Loucy (cell line): ENCODE results near the gene GULP1.
"Not testable (repeated sequence)": the region's sequence is repeated elsewhere in the genome, so short reads cannot be mapped to it uniquely, and the experiment has no call there.

ENCODE experiments used
- H2AFZ ChIP-seq: fragments of 200-600 bp; sonication (generic); 2 replicates; pipeline ENCODE4 v1.6.0; 2016; ENCODE audit warnings: antibody characterized with exemption, mild to moderate bottlenecking, low read length, moderate library complexity
- H3F3A ChIP-seq: fragments of 200-600 bp; 2 replicates; pipeline ENCODE4 v1.6.0; 2016; ENCODE audit warnings: antibody characterized with exemption, low read depth, mild to moderate bottlenecking
- H3K27me3 ChIP-seq: fragments of 200-600 bp; sonication (generic); 2 replicates; pipeline ENCODE4 v1.6.1; 2014; ENCODE audit warnings: low read length, mild to moderate bottlenecking; ENCODE audit not compliant: insufficient read depth, poor library complexity, severe bottlenecking
- H3K36me3 ChIP-seq: fragments of 200-600 bp; sonication (generic); 2 replicates; pipeline ENCODE4 v1.6.1; 2016; ENCODE audit warnings: low read length; ENCODE audit not compliant: insufficient read depth
- H3K4me1 ChIP-seq: fragments of 200-600 bp; sonication (generic); 2 replicates; pipeline ENCODE4 v1.5.1; 2014; ENCODE audit warnings: low read length, mild to moderate bottlenecking; ENCODE audit not compliant: insufficient read depth, poor library complexity, severe bottlenecking
- H3K4me2 ChIP-seq: fragments of 200-600 bp; sonication (generic); 2 replicates; pipeline ENCODE4 v1.6.0; 2014; ENCODE audit warnings: antibody characterized with exemption, low read length, low read depth, mild to moderate bottlenecking; ENCODE audit not compliant: poor library complexity, severe bottlenecking
- H3K4me3 ChIP-seq: fragments of 200-600 bp; sonication (generic); 2 replicates; pipeline ENCODE4 v1.5.1; 2014; ENCODE audit warnings: low read length, mild to moderate bottlenecking, mixed read lengths; ENCODE audit not compliant: poor library complexity, severe bottlenecking
- H3K79me2 ChIP-seq: fragments of 200-600 bp; sonication (generic); 2 replicates; pipeline ENCODE4 v1.6.1; 2014; ENCODE audit warnings: low read length; ENCODE audit not compliant: insufficient read depth
- H3K9ac ChIP-seq: fragments of 200-600 bp; sonication (generic); 2 replicates; pipeline ENCODE4 v1.6.0; 2014; ENCODE audit warnings: mild to moderate bottlenecking, low read depth, low read length, moderate library complexity; ENCODE audit not compliant: poor library complexity, severe bottlenecking
- H3K9me2 ChIP-seq: fragments of 200-600 bp; sonication (generic); replicated peaks from 2 replicates; pipeline ENCODE4 v1.6.1; 2016; ENCODE audit warnings: low read depth, low read length, mixed read lengths
- H3K9me3 ChIP-seq: fragments of 200-600 bp; sonication (generic); 2 replicates; pipeline ENCODE4 v1.6.1; 2014; ENCODE audit warnings: mild to moderate bottlenecking, antibody characterized with exemption, low read length, low read depth; ENCODE audit not compliant: insufficient read depth
- H4K20me1 ChIP-seq: fragments of 200-600 bp; sonication (generic); 2 replicates; pipeline ENCODE4 v1.6.0; 2014; ENCODE audit warnings: antibody characterized with exemption, low read length, mild to moderate bottlenecking; ENCODE audit not compliant: insufficient read depth, poor library complexity, severe bottlenecking
- EZH2phosphoT487 ChIP-seq: fragments of 200-600 bp; IDR thresholded peaks from 2 replicates; pipeline ENCODE4 v1.6.1; 2018; ENCODE audit warnings: antibody characterized with exemption, mild to moderate bottlenecking, moderate library complexity, borderline replicate concordance
- TF ChIP-seq, protein P1 (sequence below): fragments of 200-600 bp; sonication (generic); conservative IDR thresholded peaks from 2 replicates; pipeline ENCODE4 v1.5.1; 2014; ENCODE audit warnings: mild to moderate bottlenecking, antibody characterized with exemption, low read length

Gene GULP1

DNA sequence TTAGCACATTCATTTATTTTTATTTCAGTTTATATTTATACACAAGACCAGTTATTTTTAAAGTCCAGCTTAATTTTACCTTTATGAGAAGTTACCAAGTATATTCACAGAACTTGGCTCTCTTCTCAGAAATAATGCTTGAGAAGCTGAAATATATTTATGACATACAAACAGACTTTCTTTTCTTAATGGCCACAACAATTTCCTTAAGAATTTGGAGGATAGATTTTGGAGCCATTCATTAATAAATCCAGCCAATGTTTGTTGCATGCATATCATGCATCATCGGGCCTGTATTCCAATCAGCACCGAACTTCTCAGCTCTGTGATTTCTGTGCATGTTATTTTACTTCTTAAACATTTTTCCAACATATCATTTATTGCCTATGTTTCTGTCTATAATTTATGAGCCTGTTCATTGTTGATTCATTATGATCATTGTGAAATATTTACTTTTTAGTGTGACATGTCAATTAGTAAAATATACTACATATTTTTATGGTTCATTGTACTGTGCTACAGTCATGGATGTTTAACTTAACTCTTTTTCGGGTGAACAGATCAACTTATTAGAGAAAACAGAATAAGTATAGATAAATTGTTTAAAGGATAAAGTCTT, 3.5 kb downstream of the GULP1 start:
- Histone ChIP-seq H2AFZ (no peak overlapping the region), H3K36me3 (no peaks in the 10 kb centered on the region), H3F3A (no peaks in the 10 kb centered on the region), H3K9me3 (no peaks in the 10 kb centered on the region), H3K9ac (no peak overlapping the region), H3K27me3 (no peaks in the 10 kb centered on the region), H3K4me3 (no peak overlapping the region), H4K20me1 (no peaks in the 10 kb centered on the region), H3K9me2 (no peaks in the 10 kb centered on the region), H3K4me2 (no peak overlapping the region), H3K79me2 (no peaks in the 10 kb centered on the region), H3K4me1 (no peaks in the 10 kb centered on the region)
- TF ChIP-seq, protein P1, sequence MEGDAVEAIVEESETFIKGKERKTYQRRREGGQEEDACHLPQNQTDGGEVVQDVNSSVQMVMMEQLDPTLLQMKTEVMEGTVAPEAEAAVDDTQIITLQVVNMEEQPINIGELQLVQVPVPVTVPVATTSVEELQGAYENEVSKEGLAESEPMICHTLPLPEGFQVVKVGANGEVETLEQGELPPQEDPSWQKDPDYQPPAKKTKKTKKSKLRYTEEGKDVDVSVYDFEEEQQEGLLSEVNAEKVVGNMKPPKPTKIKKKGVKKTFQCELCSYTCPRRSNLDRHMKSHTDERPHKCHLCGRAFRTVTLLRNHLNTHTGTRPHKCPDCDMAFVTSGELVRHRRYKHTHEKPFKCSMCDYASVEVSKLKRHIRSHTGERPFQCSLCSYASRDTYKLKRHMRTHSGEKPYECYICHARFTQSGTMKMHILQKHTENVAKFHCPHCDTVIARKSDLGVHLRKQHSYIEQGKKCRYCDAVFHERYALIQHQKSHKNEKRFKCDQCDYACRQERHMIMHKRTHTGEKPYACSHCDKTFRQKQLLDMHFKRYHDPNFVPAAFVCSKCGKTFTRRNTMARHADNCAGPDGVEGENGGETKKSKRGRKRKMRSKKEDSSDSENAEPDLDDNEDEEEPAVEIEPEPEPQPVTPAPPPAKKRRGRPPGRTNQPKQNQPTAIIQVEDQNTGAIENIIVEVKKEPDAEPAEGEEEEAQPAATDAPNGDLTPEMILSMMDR = no peak
- TF ChIP-seq EZH2phosphoT487 = no peak

DNA sequence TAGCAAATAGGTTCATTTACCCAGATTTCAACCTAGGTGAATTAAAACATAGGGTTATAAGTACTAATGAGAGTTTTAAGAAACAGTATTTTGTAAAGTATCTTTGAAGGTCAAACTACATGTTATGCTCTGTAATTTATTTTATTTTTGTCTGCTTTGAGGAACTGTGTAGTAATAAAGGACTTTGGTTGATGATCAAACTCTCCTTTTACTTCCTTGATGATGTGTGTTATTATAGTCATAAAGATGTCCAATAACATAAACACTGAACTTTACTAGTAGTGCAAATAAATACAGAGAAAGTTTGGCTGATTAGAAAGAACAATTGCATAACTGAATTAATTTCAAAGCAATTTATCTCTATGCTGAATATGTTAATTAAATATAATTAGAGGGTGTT, 6.3 kb downstream of the GULP1 start:
- no peak overlapping the region for H3K9ac ChIP-seq
- no peaks in the 10 kb centered on the region for H3K4me1 ChIP-seq
- no peaks in the 10 kb centered on the region for H3F3A ChIP-seq
- no peak for TF ChIP-seq EZH2phosphoT487
- TF ChIP-seq, protein P1 = no peak
- H3K4me3 ChIP-seq = no peak overlapping the region
- H3K4me2 ChIP-seq = no peak overlapping the region
- H2AFZ ChIP-seq = no peak overlapping the region
- no peaks in the 10 kb centered on the region for H3K9me2 ChIP-seq
- no peaks in the 10 kb centered on the region for H3K9me3 ChIP-seq
- H3K36me3 ChIP-seq = no peaks in the 10 kb centered on the region
- no peaks in the 10 kb centered on the region for H4K20me1 ChIP-seq
- H3K79me2 ChIP-seq = no peaks in the 10 kb centered on the region
- H3K27me3 ChIP-seq = no peaks in the 10 kb centered on the region

DNA sequence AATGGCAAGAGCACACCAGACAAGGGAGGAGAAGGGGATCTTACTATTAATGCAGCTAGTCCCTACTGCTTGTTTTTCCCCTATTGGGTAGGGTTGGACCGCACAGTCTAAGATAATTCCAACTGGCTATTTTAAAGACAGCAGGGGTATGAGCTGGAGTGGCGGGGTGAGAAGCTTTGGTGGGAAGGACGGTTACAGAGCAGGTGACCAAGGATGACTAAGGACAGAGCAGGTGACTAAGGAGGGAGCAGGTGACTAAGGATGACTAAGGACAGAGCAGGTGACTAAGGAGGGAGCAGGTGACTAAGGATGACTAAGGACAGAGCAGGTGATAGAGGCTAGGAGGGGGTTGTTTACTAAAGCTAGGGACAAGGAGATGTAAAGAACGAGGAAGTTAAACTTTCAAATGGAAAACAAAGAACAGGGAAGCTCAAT, 7.3 kb downstream of the GULP1 start:
- H3K9me3 ChIP-seq, H2AFZ ChIP-seq, H4K20me1 ChIP-seq, H3K36me3 ChIP-seq, H3K79me2 ChIP-seq, H3K27me3 ChIP-seq, H3K9me2 ChIP-seq, H3K9ac ChIP-seq, H3K4me3 ChIP-seq, H3F3A ChIP-seq, H3K4me2 ChIP-seq, H3K4me1 ChIP-seq: not testable (repeated sequence)

DNA sequence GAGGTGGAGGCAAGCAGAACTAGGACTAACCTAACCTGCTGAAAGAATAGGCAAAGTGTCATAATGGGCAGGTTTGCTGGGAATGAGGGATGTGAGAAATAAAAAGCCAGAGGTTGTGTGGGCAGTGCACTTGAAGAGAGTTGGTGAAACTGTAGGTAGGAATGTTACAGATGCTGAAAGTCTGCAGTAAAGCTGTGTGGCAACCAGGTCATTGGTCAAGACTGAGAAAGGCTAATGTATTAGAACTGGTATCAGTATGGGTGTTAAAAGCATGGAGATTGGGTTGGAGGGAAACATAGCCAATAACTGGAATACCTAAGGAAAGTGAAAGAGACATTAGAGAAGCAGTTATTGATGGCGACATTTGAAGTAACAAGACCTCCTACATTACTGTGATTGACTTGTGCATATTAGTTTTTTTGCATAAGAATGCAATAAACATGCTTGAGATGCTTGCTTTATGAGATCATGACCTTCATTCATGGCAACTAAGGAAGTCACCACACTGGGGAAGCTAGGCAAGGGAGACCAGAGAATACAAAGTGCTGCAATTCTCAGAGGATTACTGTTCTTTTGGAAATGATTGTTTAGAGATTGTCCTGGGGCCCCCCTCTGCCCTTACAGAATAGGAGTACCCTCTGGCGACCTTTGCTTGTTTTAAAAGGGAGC, 11.8 kb downstream of the GULP1 start:
- no peaks in the 10 kb centered on the region for H4K20me1 ChIP-seq
- H3K9ac ChIP-seq = no peak overlapping the region
- no peaks in the 10 kb centered on the region for H3K9me3 ChIP-seq
- TF ChIP-seq, protein P1 = no peak
- no peak for TF ChIP-seq EZH2phosphoT487
- H3K4me3 ChIP-seq = no peak overlapping the region
- H3K36me3 ChIP-seq = no peaks in the 10 kb centered on the region
- no peak overlapping the region for H3K4me2 ChIP-seq
- no peaks in the 10 kb centered on the region for H3K9me2 ChIP-seq
- no peak overlapping the region for H2AFZ ChIP-seq
- no peaks in the 10 kb centered on the region for H3K27me3 ChIP-seq
- H3K4me1 ChIP-seq = no peaks in the 10 kb centered on the region
- no peaks in the 10 kb centered on the region for H3F3A ChIP-seq
- H3K79me2 ChIP-seq = no peaks in the 10 kb centered on the region
